H9 (cell line): ENCODE data around the gene KANK2. TPM values are rescaled to one million over a fixed set of nuclear protein-coding genes. Genes with fewer than 3 reads are reported as not detected.

Experiments used
- DNase-seq: peaks from one replicate; pipeline ENCODE4 v3.0.0-alpha.2; 2017
- H2AFZ ChIP-seq: one replicate; pipeline ENCODE4 v1.6.1; 2013; ENCODE audit warnings: mild to moderate bottlenecking, low read length, control low read depth, moderate library complexity
- H2AK5ac ChIP-seq: 2 replicates; pipeline ENCODE4 v1.6.1; 2013; ENCODE audit warnings: low read length, control low read depth, mixed read lengths; ENCODE audit not compliant: insufficient read length
- H2BK120ac ChIP-seq: one replicate; pipeline ENCODE4 v1.6.1; 2013; ENCODE audit warnings: low read depth, mild to moderate bottlenecking, low read length, control low read depth, inconsistent platforms; ENCODE audit not compliant: poor library complexity, severe bottlenecking
- H2BK12ac ChIP-seq: 2 replicates; pipeline ENCODE4 v1.6.1; 2013; ENCODE audit warnings: low read length, control low read depth, mixed read lengths, low read depth; ENCODE audit not compliant: insufficient read length
- H2BK15ac ChIP-seq: 2 replicates; pipeline ENCODE4 v1.6.1; 2013; ENCODE audit warnings: low read depth, low read length, control low read depth
- H2BK20ac ChIP-seq: one replicate; pipeline ENCODE4 v1.6.1; 2013; ENCODE audit warnings: low read depth, mild to moderate bottlenecking, low read length, control low read depth, inconsistent platforms; ENCODE audit not compliant: poor library complexity, severe bottlenecking
- H2BK5ac ChIP-seq: 2 replicates; pipeline ENCODE4 v1.6.1; 2013; ENCODE audit warnings: low read length, control low read depth, mixed read lengths; ENCODE audit not compliant: insufficient read length
- H3K14ac ChIP-seq: 2 replicates; pipeline ENCODE4 v1.6.1; 2013; ENCODE audit warnings: low read length, control low read depth; ENCODE audit not compliant: insufficient read depth
- H3K18ac ChIP-seq: 2 replicates; pipeline ENCODE4 v1.6.1; 2013; ENCODE audit warnings: low read depth, mild to moderate bottlenecking, mixed read lengths, low read length, control low read depth; ENCODE audit not compliant: insufficient read length
- H3K23ac ChIP-seq: 2 replicates; pipeline ENCODE4 v1.6.1; 2013; ENCODE audit warnings: low read length, control low read depth, mixed read lengths, low read depth; ENCODE audit not compliant: insufficient read length
- H3K23me2 ChIP-seq: 2 replicates; pipeline ENCODE4 v1.6.1; 2013; ENCODE audit warnings: low read depth, mild to moderate bottlenecking, mixed read lengths, low read length, control low read depth; ENCODE audit not compliant: insufficient read length, poor library complexity, severe bottlenecking
- H3K27ac ChIP-seq: 2 replicates; pipeline ENCODE4 v1.5.1; 2013; ENCODE audit warnings: low read length, control low read depth, mixed read lengths, low read depth; ENCODE audit not compliant: insufficient read length
- H3K27me3 ChIP-seq: 2 replicates; pipeline ENCODE4 v1.6.1; 2013; ENCODE audit warnings: low read length, control low read depth, inconsistent platforms; ENCODE audit not compliant: insufficient read depth
- H3K4ac ChIP-seq: 2 replicates; pipeline ENCODE4 v1.6.1; 2013; ENCODE audit warnings: low read depth, mild to moderate bottlenecking, control low read depth, inconsistent platforms, low read length, moderate library complexity
- H3K4me1 ChIP-seq: 2 replicates; pipeline ENCODE4 v1.6.1; 2013; ENCODE audit warnings: low read length, control low read depth, inconsistent platforms; ENCODE audit not compliant: insufficient read depth
- H3K4me2 ChIP-seq: 2 replicates; pipeline ENCODE4 v1.6.1; 2013; ENCODE audit warnings: low read length, control low read depth, mixed read lengths; ENCODE audit not compliant: insufficient read length, insufficient read depth
- H3K56ac ChIP-seq: 2 replicates; pipeline ENCODE4 v1.6.1; 2013; ENCODE audit warnings: low read depth, mild to moderate bottlenecking, mixed read lengths, low read length, control low read depth; ENCODE audit not compliant: insufficient read length
- H3K79me1 ChIP-seq: 2 replicates; pipeline ENCODE4 v1.6.1; 2013; ENCODE audit warnings: low read depth, mild to moderate bottlenecking, moderate library complexity, low read length, control low read depth, inconsistent platforms; ENCODE audit not compliant: insufficient read depth, poor library complexity, severe bottlenecking
- H3K79me2 ChIP-seq: 2 replicates; pipeline ENCODE4 v1.6.1; 2013; ENCODE audit warnings: low read length, control low read depth, inconsistent platforms; ENCODE audit not compliant: insufficient read depth
- H3K9ac ChIP-seq: 2 replicates; pipeline ENCODE4 v1.6.1; 2013; ENCODE audit warnings: low read length, control low read depth, mixed read lengths; ENCODE audit not compliant: insufficient read length; ENCODE audit errors: extremely low read depth
- H3K9me3 ChIP-seq: one replicate; pipeline ENCODE4 v1.6.1; 2013; ENCODE audit warnings: low read depth, low read length, inconsistent platforms; ENCODE audit not compliant: control insufficient read depth
- H3T11ph ChIP-seq: one replicate; pipeline ENCODE4 v1.6.1; 2013; ENCODE audit warnings: mild to moderate bottlenecking, low read length, control low read depth, inconsistent platforms
- H4K20me1 ChIP-seq: one replicate; pipeline ENCODE4 v1.6.1; 2013; ENCODE audit not compliant: control insufficient read depth, insufficient read length, insufficient read depth
- H4K5ac ChIP-seq: 2 replicates; pipeline ENCODE4 v1.6.1; 2013; ENCODE audit warnings: low read depth, mild to moderate bottlenecking, mixed read lengths, low read length, control low read depth; ENCODE audit not compliant: insufficient read length
- H4K8ac ChIP-seq: replicated peaks from 2 replicates; pipeline ENCODE4 v1.6.1; 2013; ENCODE audit warnings: low read length, control low read depth, mixed read lengths, low read depth; ENCODE audit not compliant: insufficient read length
- H4K91ac ChIP-seq: 2 replicates; pipeline ENCODE4 v1.6.1; 2013; ENCODE audit warnings: low read depth, mild to moderate bottlenecking, moderate library complexity, mixed read lengths, low read length, control low read depth; ENCODE audit not compliant: insufficient read length
- H3K27ac Mint-ChIP-seq, 3 experiments: 2 replicates in 2 of 3; 3 replicates in 1 of 3; pipeline ENCODE4 v1.8.0; 2020 to 2021; ENCODE audit warnings: mixed read lengths in 3 of 3, mild to moderate bottlenecking in 1 of 3, moderate library complexity in 1 of 3
- H3K27me3 Mint-ChIP-seq: 2 replicates; pipeline ENCODE4 v1.8.0; 2021; ENCODE audit warnings: low read depth, mild to moderate bottlenecking, moderate library complexity, mixed read lengths
- H3K36me3 Mint-ChIP-seq, 3 experiments: 2 replicates in 2 of 3; 3 replicates in 1 of 3; pipeline ENCODE4 v1.8.0; 2020 to 2021; ENCODE audit warnings: low read depth in 3 of 3, mixed read lengths in 3 of 3; ENCODE audit not compliant: insufficient read depth in 1 of 3
- H3K4me1 Mint-ChIP-seq, 2 experiments: 2 replicates each; pipeline ENCODE4 v1.8.0; 2020; ENCODE audit warnings: mixed read lengths in 2 of 2
- H3K4me3 Mint-ChIP-seq, 2 experiments: 2 replicates in 1 of 2; 3 replicates in 1 of 2; pipeline ENCODE4 v1.8.0; 2020 to 2021; ENCODE audit warnings: mild to moderate bottlenecking in 2 of 2, mixed read lengths in 2 of 2, moderate library complexity in 1 of 2
- H3K9me3 Mint-ChIP-seq, 2 experiments: 2 replicates in 1 of 2; 3 replicates in 1 of 2; pipeline ENCODE4 v1.8.0; 2020; ENCODE audit warnings: mild to moderate bottlenecking in 2 of 2, mixed read lengths in 2 of 2, moderate library complexity in 1 of 2
- WGBS: extraction: QIAGEN DNeasy Blood & Tissue Kit; methylation state at CpG from one replicate; pipeline ENCODE4 v1.1.7; 2013; ENCODE audit warnings: missing lambda C conversion rate, low lambda C conversion rate, mixed read lengths; ENCODE audit not compliant: insufficient read length; ENCODE audit errors: extremely low coverage; 5-methylcytosine and 5-hydroxymethylcytosine counted together
- total RNA-seq: library from RNA; stranded (reverse); gene quantifications from 2 replicates; pipeline ENCODE4 v1.2.1, GENCODE V29; 2021
- TF ChIP-seq, protein P1 (sequence below): fragments of 200-600 bp; sonication (generic); conservative IDR thresholded peaks from 3 replicates; pipeline ENCODE4 v1.8.0; 2021; ENCODE audit warnings: antibody characterized with exemption, mild to moderate bottlenecking

The KANK2 gene
- total RNA-seq, 1 experiment from 2014 or later = 42.0 TPM

DNA sequence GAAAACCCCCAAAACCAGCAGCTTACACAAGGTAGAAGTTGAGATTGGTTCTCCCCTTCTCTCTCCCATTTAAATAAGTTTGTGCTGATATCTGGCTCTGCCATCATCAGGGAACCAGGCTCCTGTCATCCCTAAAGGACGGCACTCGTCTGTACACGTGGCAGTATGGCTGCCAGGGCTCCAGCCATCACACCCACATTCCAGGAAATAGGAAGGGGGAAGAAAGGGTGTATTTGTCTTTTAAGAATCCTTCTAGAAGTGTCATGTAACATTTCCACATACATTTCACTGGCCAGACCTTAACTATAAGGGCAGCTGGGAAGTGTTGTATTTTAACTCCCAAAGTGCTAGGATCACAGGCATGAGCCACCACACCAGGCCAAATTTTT is 51.8 kb downstream of the KANK2 start:
- H4K5ac ChIP-seq = no peak overlapping the region
- H3K36me3 Mint-ChIP-seq = peaks cover 18 to 44% (median 39%) of the 10 kb centered on the region in 3 experiments
- H3K4me1 ChIP-seq = no peaks in the 10 kb centered on the region; the same call in 1 of the 2 replicates
- no peak overlapping the region for H3K4me2 ChIP-seq
- WGBS = no CpG with 5 or more reads among the region's 3 CpGs
- no peaks in the 10 kb centered on the region for H3K79me2 ChIP-seq
- H2BK5ac ChIP-seq = no peak overlapping the region
- H3T11ph ChIP-seq = no peak overlapping the region
- H3K18ac ChIP-seq = no peak overlapping the region
- H3K9me3 Mint-ChIP-seq = no peaks in the 10 kb centered on the region
- H3K4me1 Mint-ChIP-seq = peaks cover 12 to 15% of the 10 kb centered on the region in 2 experiments
- no peak overlapping the region for H2BK15ac ChIP-seq
- H3K27me3 ChIP-seq = no peaks in the 10 kb centered on the region
- H4K91ac ChIP-seq = no peak overlapping the region
- no peak overlapping the region for H3K23ac ChIP-seq
- H3K14ac ChIP-seq = no peak overlapping the region
- no peak overlapping the region for H2BK12ac ChIP-seq
- no peak overlapping the region for H2BK20ac ChIP-seq
- H3K79me1 ChIP-seq = no peaks in the 10 kb centered on the region
- H3K27ac Mint-ChIP-seq = no peak overlapping the region
- no peaks in the 10 kb centered on the region for H3K27me3 Mint-ChIP-seq
- no peak overlapping the region for H3K4ac ChIP-seq
- H3K9ac ChIP-seq = no peak overlapping the region
- H3K4me3 Mint-ChIP-seq = no peak overlapping the region
- H2AFZ ChIP-seq = no peak overlapping the region
- no peaks in the 10 kb centered on the region for H3K9me3 ChIP-seq
- no peak overlapping the region for H2AK5ac ChIP-seq
- no peak overlapping the region for H2BK120ac ChIP-seq
- TF ChIP-seq, protein P1, sequence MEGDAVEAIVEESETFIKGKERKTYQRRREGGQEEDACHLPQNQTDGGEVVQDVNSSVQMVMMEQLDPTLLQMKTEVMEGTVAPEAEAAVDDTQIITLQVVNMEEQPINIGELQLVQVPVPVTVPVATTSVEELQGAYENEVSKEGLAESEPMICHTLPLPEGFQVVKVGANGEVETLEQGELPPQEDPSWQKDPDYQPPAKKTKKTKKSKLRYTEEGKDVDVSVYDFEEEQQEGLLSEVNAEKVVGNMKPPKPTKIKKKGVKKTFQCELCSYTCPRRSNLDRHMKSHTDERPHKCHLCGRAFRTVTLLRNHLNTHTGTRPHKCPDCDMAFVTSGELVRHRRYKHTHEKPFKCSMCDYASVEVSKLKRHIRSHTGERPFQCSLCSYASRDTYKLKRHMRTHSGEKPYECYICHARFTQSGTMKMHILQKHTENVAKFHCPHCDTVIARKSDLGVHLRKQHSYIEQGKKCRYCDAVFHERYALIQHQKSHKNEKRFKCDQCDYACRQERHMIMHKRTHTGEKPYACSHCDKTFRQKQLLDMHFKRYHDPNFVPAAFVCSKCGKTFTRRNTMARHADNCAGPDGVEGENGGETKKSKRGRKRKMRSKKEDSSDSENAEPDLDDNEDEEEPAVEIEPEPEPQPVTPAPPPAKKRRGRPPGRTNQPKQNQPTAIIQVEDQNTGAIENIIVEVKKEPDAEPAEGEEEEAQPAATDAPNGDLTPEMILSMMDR = no peak
- H3K23me2 ChIP-seq = no peaks in the 10 kb centered on the region
- no peak for DNase-seq
- H3K27ac ChIP-seq = no peak overlapping the region
- no peak overlapping the region for H4K8ac ChIP-seq
- H4K20me1 ChIP-seq = no peaks in the 10 kb centered on the region
- H3K56ac ChIP-seq = no peak overlapping the region
